Brain microvascular endothelial cell (primary cell): ENCODE results near the gene NRBF2.
A peak's percentile ranks its signal among the peaks of the same experiment; 100 is the strongest.

Source experiments
- DNase-seq: peaks from one replicate; pipeline ENCODE4 v3.0.0-alpha.2; 2020
- H3K27ac ChIP-seq: fragments of 250-450 bp; sonication (Bioruptor Pico); 2 replicates; pipeline ENCODE4 v1.5.1; 2020; ENCODE audit warnings: mild to moderate bottlenecking, moderate library complexity
- H3K27me3 ChIP-seq: fragments of 250-450 bp; sonication (Bioruptor Pico); replicated peaks from 2 replicates; pipeline ENCODE4 v1.5.1; 2020; ENCODE audit warnings: mild to moderate bottlenecking
- H3K36me3 ChIP-seq: fragments of 250-450 bp; sonication (Bioruptor Pico); replicated peaks from 2 replicates; pipeline ENCODE4 v1.5.1; 2020; ENCODE audit warnings: mild to moderate bottlenecking
- H3K4me3 ChIP-seq: 2 replicates; pipeline ENCODE4 v1.5.1; 2011; ENCODE audit warnings: low read depth, mild to moderate bottlenecking, control low read depth, low read length, moderate library complexity
- CTCF ChIP-seq: IDR thresholded peaks from 2 replicates; pipeline ENCODE4 v1.5.1; 2011; ENCODE audit warnings: low read depth, mild to moderate bottlenecking, moderate library complexity, low read length, control low read depth, inconsistent platforms; ENCODE audit errors: missing control alignments
- in situ Hi-C: cut with HindIII; loops from 2 replicates; pipeline ENCODE4 v1.10.0; 2017; ENCODE audit warnings: low sequenced_read_pairs, low pct_ligation_motif_present

The NRBF2 gene

GRCh38 chr10:63115732-63116383 lies 17.3 kb upstream of the NRBF2 start:
- in situ Hi-C loops, result loop anchor here (25.0 kb wide), 1 partner anchor 529 kb away; no protein-coding TSS in a partner anchor
- Histone ChIP-seq H3K27ac (peak overlapping the region; percentile 17), H3K36me3 (no peaks in the 10 kb centered on the region), H3K4me3 (no peak overlapping the region), H3K27me3 (no peaks in the 10 kb centered on the region)
- no peak for TF ChIP-seq CTCF
- peak; percentile 49 for DNase-seq

GRCh38 chr10:63116452-63117072 lies 16.6 kb upstream of the NRBF2 start:
- Histone ChIP-seq H3K27me3 (no peaks in the 10 kb centered on the region), H3K4me3 (no peak overlapping the region), H3K36me3 (no peaks in the 10 kb centered on the region), H3K27ac (no peak overlapping the region)
- in situ Hi-C loops, result loop anchor here (25.0 kb wide), 1 partner anchor 529 kb away; no protein-coding TSS in a partner anchor
- no peak for DNase-seq
- no peak for TF ChIP-seq CTCF

DNA sequence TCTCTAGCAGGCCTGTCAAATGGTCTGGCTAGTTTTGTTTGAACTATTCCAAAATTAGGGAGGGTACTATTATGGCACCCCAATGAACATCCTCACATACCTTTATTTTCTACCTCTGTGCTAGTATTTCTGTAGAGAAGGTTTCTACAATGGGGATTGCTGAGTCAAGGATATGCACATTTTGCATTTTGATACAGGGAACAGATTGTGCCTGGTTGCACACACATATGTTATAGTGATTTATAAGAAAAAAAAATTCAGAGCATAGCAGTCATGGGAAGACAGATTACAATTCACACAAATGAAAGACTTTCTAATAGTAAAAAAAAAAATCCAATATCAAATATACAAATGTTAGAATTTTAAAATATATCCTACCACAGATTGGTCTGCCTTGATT lies 14.1 kb upstream of the NRBF2 start:
- in situ Hi-C loops, result loop anchor here (25.0 kb wide), 1 partner anchor 532 kb away; no protein-coding TSS in a partner anchor
- no peak for DNase-seq
- no peak for TF ChIP-seq CTCF
- Histone ChIP-seq H3K36me3 (no peaks in the 10 kb centered on the region), H3K27ac (no peak overlapping the region), H3K4me3 (no peak overlapping the region), H3K27me3 (no peaks in the 10 kb centered on the region)

DNA sequence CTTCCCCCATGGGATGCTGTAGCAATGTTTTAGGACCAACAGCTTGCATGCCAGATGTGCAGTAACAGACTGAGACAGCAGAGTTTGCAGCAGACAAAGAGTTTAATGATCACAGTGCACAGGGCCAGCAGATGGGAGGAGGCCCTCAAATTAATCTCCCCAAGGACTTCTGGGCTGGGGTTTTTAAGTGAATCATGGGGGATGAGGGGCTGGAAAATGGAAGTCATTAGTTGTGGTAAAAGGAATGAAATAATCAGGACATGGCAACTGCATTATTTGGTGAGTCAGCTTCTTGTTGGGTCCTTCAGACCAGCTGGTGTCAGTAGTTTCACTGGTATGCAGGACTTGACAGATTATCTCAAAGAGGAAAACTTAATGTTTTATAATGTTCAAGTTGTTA lies 12.6 kb upstream of the NRBF2 start:
- in situ Hi-C loops, result loop anchor here (25.0 kb wide), 1 partner anchor 533 kb away; no protein-coding TSS in a partner anchor

DNA sequence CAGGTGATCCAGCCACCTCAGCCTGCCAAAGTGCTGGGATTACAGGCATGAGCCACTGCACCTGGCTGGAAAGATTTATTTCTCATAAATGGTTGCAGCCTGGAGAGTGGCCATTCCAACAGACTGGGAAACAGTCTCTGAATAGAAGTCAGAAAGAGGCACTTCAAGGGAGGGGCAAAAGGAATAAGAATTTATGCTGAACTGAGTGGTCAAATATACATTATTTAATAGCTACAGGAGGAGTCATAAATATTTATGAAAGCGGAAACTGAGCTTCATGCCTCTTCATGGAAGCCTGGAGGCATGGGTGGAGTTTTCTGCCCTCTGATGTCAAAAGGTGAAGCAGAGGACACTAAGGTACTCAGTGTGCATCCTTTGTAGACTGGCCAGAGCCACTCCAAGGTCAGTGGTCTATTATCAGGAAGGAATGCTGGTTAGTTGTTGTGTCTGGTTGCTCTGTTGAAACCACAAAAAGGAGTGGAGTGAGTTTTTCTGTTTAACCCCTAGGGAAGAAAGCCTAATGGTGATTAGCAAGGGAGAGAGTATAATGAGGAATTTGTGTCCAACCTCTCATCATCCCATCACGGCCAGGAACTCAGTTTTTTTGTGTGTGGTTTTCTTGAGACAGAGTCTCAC lies 9.3 kb upstream of the NRBF2 start:
- H3K27ac ChIP-seq, result no peak overlapping the region
- H3K36me3 ChIP-seq, result no peaks in the 10 kb centered on the region
- TF ChIP-seq CTCF, result no peak
- no peak for DNase-seq
- in situ Hi-C loops, result loop anchor here (25.0 kb wide), 1 partner anchor 537 kb away; no protein-coding TSS in a partner anchor
- no peaks in the 10 kb centered on the region for H3K27me3 ChIP-seq
- H3K4me3 ChIP-seq, result no peak overlapping the region

More for the DNA sequence above, 12.6 kb upstream of the NRBF2 start:
- no peaks in the 10 kb centered on the region for H3K36me3 ChIP-seq
- no peak overlapping the region for H3K27ac ChIP-seq
- TF ChIP-seq CTCF, result no peak
- H3K4me3 ChIP-seq, result no peak overlapping the region
- peak; percentile 51 for DNase-seq
- no peaks in the 10 kb centered on the region for H3K27me3 ChIP-seq
